ENCODE data around the gene NOP9.

The NOP9 gene

DNA sequence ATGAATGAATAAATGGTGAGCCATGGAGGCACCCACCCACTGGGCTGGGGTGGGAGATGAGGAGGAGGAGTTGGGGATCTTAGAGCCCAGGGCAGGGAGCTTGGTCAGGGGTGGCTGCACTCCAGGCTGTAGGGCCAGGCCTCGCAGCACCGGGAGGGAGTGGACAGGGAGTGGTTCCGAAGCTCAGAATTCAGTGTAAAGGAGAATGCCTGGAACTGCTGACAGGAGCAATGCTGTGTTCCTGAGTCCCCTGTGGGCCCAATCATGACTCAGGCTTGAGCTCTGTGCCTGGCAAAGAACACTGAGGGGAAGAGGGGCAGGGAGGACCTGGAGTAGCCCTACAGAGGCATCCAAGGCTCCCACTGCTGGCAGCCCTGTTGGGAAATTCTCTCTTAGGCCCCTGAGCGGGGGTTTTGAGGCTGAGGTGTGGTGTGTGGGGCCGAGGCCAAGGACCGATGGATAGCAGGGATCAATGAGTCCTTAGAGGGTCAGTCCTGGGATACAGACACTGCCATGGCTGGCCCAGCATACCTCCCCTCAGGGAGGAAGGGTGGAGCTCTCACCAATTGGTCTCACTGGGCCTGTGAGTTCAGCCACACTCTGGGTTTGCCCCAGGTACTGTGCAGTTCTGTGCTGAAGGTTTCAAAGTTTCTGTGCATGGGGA is 18.7 kb upstream of the NOP9 start:
- DNase-seq (ENCODE audit: low read depth, low spot score), result no peak

DNA sequence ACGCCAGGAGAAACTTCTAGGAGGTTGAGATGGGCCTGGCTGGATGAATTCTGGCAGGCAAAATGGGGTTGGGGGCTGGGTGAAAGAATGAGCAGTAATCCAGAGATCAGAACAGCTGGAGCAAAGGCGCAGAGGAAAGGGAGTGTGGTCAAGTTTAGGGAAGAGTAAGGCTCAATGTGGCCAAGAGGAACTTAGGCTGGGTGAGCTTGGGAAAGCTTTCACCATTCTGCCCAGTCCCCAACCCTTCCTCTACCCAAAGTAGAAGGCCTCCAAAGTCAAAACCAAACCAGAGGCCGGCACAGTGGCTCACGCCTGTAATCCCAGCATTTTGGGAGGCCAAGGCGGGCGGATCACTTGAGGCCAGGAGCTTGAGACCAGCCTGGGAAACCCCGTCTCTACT is 18.0 kb upstream of the NOP9 start:
- DNase-seq (ENCODE audit: low read depth, low spot score), result no peak

DNA sequence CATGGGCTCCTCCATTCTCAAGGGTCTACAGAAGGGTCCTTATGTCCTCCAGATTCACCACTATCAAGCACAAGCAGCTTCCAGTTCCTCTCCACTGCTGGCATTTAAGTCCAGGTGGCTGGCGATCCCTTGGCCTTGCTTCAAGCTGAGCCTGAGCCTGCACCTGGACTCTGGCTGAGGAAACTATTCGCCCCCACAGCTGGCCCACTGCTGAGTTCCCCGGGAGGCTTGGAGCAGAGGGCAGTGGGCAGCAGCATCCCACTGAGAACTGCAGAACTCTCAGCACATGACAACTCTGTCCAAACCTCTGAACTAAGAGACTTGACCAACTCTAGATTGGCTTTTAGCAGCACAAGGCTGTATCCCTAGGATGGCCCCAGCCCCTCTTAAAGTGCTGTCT is 16.9 kb upstream of the NOP9 start:
- no peak for DNase-seq (ENCODE audit: low read depth, low spot score)

DNA sequence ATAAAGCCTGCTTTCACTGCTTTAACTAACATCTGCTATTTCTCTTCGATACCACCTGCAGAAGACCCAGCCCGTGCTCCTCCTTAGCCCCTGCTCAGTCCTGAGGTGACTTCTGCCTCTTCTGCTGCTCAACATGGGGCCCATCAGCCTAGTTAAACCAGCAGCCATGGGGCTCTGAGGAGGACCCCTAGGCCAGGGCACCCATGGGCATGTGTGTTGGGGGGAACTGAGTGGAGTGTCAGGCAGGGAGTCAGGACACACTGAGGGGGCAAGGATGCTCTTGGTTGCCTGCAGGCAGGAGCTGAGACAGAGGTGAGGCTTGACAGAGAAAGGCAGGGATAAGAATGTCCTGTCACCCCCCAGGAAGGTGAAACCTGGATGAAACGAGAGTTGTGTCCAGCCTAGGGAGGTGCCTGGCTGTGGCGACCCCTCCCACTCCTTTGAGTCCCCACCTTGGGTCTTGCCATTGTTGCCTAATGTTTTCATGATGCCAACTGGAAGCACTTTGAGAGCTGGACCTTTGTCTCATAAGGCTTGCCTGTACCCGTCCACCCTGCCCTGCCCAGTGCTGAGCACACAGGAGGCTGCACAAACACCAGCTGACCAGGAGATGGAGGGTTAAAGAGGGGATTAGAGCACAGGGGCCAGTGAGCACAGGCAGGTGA is 15.7 kb upstream of the NOP9 start:
- no peak for DNase-seq (ENCODE audit: low read depth, low spot score)

DNA sequence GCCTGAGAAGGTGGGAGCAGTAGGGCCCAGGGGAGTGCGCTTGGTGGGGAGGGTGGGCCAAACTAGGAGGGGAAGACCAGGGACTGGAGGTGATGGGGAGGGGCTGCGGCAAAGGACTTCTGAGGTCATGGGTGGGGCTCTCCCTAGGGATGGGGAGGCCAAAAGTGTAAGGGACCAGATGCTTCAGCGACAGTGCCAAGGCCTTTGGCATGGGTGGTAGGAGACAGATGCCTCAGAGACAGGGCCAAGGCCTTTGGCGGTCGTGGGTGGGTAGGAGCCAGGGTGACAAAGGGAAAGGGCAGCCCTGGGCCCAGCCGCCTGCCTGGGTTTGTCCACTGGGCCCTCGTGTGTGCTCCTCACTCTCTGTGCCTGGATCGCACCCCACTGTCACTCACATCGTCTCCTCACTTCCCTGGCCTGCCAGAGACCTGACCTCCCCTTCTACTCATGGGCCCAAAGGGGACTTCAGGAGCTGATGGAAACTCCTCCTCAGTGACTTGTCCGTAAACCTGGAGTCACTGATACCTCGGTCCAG is 15.1 kb upstream of the NOP9 start:
- DNase-seq (ENCODE audit: low read depth, low spot score), result no peak

DNA sequence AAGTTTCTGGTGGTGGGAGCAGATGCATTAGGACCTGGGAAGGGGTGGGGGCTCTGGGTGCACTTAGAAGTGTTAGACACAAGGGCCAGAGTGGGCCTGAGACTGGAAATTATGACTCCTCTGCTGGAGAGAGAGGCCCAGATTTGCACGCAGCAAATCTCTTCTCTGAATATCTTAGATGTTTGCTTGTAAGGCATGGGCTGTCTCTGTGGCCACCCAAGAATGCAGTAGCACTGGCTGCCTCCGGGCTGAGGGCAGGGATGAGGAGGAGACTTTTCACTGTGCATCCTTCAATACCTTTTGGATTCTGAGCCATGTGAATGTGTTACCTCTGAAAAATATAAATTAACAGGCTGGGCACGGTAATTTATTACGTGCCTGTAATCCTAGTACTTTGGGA is 14.3 kb upstream of the NOP9 start:
- no peak for DNase-seq (ENCODE audit: low read depth, low spot score)

DNA sequence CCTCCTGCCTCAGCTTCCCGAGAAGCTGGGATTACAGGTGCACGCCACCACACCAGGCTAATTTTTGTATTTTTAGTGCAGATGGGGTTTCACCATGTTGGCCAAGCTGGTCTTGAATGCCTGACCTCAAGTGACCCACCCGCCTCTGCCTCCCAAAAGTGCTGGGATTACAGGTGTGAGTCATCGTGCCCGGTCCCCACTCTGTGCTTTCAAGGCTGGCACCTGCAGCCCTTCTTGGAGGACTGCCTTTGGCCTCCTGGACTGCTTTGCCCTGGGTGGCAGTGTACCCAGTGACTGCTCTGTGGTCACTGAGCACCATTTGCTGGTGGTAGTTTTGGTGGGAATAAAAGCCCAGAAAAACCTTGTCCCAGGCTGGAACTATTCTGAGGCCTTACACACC is 12.7 kb upstream of the NOP9 start:
- DNase-seq (ENCODE audit: low read depth, low spot score), result no peak

DNA sequence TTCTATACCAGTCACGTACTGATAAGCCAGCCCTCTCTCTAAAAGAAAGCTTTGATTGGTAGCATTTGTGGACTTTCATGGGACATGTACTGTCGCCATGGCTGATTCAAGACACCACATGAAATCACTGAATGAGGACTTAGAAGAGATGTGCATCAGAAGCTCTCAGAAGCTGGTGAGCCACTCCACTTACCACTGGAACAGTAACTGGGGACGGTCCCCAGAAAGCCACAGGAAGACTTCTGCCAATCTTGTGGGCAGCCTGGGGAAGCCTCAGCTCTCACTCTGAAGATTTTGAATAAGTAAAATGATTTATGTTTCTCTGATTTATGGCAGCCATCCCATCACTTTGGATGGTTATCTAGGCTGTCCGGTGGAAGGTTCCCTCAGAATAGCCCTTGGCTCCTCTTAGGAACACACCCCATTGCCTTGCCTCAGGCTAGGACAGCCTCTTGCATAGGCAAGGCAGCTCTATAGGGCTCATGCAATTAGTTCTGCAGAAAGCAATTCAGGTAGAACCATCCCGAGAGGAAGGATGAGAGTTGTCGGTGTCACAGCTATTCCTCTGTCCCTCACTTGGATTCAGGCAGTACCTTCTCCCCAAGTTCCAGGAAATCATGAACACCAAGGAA is 9.9 kb upstream of the NOP9 start:
- DNase-seq (ENCODE audit: low read depth, low spot score), result no peak

DNA sequence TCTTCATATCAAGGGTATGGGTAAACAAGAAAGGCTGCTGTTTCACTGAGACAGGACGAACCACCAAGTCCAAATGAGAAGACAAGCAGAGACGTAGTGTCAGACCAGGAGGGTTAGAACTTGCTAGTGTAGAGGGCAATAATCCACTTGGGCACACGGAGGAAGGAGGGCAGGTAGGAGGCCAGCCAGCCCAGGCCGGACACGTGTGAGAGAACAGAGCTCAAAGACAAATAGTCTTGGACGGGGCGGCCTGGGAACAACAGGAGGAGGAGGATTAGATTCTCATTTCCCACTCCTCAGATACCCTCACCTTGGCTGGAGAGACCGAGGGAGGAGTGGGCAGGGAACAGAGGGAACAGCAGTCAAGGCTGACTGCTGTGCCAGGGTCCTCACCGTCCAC is 8.9 kb upstream of the NOP9 start:
- no peak for DNase-seq (ENCODE audit: low read depth, low spot score)

DNA sequence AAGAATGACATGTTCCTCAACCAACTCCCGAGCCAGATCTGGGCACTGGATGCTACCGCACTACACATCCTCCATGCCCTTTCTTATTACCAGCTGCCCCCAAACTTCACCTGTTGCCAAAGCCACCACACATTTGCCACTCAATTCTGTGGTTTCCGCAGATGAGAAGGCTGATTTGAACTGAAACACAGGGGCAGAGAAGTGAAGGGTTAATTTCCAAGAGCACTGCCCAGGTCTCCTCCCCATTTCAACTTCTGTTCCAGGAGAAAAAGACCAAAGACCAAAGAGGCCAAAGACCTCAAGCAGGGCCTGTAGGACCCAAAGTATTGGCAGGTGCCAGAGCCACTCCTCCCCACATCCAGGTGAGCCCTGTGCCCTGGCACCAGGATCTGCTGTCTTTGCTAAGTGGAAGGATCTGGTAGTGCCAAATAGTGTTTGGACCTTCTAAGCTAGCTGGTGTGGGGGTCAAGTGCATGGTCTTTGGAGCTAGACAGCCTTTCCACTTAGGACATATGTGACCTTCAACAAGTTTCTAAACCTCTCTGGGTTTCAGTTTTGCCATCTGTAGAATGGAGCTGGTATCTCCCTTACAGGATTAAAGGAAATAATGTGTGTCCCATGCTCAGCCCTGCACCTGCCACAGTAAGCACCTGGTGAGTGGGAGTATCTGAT is 8.1 kb upstream of the NOP9 start:
- DNase-seq (ENCODE audit: low read depth, low spot score), result no peak

DNA sequence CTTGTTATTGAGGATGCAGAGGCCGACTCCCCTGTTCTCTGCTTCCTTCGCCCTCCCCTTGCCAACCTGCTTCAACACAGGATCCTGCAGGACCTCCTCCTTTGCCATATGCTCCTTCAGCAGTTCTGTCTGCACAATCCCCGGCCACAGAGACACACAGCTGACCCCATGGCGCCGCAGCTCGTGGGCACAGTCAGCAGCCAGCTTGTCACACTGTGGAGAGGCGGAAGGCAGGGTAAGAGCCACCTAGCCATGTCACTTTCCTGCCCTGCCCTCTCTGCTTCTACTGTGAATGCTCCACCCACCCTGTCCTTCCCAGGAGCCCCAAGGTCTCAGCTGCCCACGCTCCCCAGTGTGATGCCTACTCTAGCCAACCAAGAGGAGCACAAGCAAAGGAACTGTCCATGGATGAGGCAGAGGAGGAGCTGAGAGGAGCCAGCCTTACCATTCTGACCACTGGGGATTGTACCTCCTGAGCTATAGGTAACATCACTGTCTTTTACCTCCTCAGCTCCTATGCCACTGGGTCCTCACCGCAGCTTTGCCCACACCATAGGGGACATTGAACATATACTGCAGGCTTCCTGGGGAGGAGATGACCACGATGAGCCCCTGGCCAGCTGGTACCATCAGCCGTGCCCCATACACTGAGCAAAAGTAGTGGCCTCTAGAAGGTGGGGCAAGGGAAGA is 7.4 kb upstream of the NOP9 start:
- no peak for DNase-seq (ENCODE audit: low read depth, low spot score)

DNA sequence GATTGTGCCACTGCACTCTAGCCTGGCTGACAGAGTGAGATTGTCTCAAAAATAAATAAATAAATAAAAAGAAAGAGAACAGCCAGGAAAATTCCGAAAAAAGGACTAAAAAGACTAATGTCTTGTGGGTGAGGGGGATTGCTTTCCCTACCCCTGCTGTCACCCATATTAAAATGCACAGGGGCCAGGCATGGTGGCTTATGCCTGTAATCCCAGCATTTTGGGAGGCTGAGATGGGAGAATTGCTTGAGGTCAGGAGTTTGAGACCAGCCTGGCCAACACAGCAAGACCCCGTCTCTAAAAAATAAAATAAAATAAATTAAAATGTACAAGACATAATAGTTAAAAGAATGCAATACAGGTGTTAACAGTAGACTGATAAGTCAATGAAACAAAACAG is 6.1 kb upstream of the NOP9 start:
- DNase-seq (ENCODE audit: low read depth, low spot score), result no peak

DNA sequence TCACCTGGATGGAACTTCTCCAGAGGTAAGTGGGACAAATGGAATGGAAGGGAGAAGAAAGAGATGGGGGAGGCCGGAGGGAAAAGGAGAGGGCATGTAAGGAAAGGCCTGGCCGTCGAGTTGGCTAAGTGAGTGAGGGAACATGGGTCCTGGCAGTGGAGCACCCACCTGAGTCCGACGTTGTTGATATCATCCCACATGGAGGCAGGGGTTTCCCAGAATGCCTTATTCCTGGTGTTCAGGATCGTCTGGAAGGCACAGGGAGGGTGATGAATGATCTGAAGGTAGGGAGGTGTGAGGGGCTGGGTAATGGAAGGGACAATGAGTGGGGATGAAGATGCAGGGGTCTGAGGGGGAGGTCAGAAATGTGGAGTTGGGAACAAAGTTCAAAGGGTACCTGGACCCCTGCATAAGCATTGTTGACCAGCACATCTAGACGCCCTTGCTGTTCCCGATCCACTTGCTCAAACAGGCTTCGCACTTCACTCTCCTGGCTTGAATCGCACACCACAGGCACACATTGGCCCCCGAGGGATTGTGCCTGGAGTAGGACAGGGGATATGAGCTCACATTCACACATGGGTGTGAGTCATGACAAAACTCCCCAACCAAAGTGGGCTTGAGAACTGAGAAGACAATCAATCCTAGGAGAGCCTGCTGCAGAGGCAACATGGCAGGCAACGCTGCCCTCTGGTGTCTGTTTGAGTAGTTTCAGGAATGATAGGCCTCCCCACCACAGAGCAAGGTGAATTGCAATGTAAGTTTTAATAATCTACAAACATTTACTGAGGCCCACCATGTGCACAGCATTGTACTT is 3.1 kb upstream of the NOP9 start:
- peak; percentile 61 for DNase-seq (ENCODE audit: low read depth, low spot score)

DNA sequence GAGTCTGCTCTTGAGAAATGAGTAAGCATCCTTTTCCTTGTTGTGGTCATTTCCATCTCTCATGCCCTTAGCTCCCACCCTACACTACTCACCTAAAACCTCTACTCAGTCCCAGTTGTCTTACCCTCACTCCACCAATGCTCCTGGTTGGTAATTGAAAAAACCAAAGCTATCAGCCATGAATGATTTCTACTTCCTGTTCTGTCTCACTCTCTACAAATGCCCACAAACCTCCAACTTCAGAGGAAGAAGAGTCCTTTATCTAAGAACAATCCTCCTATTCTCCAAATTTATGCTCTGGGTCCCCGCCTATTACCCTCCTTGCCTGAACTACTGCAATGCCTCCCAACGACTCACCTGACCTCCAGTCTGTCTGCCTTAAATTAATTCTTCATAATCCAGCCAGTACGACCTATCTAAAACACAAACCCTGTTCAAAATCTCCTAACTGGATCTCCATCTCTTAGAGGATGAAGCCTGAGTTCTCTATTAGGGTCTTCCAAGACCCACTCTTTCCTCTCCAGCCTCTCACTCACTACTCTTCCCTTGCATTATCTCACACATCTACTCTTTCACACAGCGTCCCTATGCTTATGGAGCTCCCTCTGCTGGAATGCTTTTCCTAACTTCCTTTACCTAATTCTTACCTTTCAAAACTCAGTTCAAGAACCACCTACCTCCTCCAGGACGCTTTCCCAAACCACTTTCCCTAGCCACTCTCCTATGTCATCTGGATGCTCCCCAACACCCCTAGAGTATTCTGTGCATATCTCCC is 2.3 kb upstream of the NOP9 start:
- no peak for DNase-seq (ENCODE audit: low read depth, low spot score)

DNA sequence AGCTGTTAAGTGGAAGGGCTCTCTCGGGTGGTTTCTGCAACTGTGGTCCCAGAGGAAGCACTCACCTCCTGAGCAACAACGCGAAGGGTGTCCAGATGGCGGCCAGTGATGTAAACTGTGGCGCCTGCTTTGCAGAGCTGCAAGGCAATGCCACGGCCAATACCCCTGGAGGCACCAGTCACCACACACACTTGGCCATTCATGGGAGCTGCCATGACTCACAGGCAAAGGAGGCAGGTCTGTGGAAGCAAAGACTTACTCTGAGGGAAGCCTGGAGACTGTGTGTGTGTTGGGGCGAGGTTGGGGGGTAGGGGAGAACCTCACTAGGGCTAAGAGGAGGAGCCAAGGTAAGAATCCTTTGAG is 777 bp upstream of the NOP9 start:
- no peak for DNase-seq (ENCODE audit: low read depth, low spot score)

DNA sequence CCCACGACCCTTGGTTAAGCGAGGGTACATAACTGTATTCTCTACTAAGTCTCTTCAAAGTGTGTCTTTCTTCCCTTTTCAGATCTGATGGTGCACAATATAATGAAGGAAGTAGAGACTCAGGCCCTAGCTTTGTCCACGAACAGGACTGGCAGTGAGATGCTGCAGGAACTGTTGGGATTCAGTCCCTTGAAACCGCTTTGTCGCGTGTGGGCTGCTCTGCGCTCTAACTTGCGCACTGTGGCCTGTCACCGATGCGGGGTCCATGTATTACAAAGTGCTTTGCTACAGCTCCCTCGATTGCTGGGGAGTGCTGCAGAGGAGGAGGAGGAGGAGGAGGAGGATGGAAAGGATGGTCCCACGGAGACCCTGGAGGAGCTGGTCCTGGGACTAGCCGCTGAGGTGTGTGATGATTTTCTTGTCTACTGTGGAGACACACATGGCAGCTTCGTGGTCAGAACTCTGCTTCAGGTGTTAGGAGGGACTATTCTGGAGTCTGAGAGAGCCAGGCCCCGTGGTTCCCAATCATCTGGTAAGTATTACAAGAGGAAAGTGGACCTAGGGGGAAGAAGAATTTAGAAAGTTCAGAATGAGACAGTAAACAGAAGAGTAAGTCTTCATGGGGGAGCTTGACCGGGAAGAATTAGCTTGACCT is 803 bp downstream of the NOP9 start:
- DNase-seq (ENCODE audit: low read depth, low spot score), result no peak

DNA sequence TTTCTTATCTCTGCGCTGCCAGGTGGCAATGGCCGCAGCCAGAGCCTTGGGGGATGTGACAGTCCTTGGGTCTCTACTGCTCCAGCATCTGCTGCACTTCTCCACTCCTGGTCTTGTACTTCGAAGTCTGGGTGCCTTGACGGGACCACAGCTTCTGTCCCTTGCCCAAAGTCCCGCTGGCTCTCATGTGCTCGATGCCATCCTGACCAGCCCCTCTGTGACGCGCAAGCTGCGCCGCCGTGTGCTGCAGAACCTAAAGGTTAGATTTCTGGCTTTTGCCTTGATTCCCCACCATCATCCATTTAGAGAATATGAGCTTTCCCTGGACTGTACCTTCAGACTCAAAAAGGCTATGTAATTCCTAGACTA is 4.4 kb downstream of the NOP9 start:
- no peak for DNase-seq (ENCODE audit: low read depth, low spot score)

DNA sequence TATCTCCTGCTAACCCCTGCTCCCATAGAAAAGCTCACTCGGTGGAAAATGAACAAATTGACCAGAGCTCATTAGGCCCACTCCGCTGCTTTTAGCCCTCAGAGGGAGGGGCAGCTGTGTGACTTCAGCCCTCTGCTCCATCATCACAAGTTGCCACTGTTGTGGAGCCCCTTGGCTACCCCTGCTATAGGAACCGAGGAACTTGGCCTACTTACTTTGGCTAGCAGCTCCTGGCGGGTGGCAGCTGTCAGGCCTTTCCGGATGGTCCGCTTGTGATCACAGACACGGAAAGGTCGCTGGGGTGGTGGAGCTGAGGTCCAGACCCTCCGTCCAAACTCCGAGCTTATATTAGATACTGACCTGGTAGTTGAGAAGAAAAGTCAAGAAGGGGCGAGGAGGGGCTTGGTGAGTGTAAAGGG is 7.5 kb downstream of the NOP9 start:
- DNase-seq (ENCODE audit: low read depth, low spot score), result no peak

DNA sequence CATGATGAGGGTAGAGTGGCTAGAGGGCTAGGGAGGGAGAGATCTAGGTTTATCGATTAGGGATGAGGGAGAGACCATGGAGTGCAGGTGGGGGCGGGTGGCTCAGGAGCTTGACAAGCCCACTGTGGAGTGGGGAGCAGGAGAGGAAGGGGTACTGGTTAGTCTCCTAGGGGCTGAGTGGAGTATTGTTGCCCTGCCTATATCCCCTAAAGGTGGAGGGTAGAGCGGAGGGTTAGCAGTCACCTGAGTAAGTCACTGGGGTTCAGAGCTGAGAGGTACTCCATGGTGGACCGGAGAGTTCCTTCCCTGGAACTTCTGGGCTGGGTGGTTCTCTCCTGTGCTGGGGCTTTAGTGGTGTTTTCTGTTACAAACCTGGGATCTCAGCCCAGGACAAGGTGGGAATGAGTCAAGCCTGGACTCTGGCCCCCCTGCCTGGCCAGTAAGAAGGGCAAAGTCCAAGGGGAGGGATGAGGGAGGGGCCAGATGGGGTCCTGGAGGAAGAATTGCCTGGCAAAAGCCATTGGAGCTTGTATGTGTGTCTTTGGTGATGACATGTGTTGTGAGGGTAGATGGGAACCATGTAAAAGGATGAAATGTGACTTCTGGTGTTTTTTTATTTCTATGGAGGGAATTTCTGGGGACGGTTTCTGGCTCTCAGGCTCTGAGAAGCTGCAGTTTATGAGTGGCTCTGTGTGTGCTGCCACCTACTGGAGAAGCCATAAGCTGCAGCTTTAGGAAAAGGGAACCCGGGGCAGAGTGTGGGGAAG is 8.1 kb downstream of the NOP9 start, which contains the start of gene CIDEB:
Gene CIDEB, minus strand, starts transcription at position 403 of the 767 bp plus-strand sequence. Its CDS starts 119 bp downstream, at position 284.
- no peak for DNase-seq (ENCODE audit: low read depth, low spot score)
